Measurements from ENCODE around the gene ASZ1. TPM values are rescaled to one million over a fixed set of nuclear protein-coding genes. Genes with fewer than 3 reads are reported as not detected.

ASZ1 gene
- total and polyA plus RNA-seq, 7 donors, result not detected

DNA sequence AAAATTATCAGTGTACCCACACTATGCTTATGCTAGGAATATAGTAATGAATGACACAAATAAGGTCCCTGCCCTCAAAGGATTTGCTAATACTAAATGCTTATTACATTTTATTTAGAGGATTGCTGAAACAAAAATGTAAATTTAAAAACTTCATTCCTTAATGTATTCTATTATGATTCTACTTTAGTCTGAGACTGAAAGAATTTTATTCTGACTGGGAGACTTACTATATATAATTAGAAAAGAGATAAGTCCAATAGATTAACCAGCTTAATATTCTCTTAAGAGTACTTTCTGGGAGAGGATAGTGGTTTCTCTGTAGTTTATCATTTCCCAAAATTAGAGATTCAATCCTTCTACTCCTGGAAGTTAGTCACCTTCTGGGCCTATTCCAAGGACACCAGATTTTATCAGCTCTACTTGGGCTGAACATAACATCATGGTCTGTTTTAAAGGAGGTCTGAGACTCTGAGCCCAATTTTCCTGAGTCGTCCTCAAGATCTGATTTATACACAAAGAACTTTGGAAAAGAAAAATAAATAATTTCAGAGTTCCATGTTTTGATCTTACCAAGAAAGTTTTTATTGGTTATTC is 41.1 kb downstream of the ASZ1 start:
- no peak overlapping the region for H3K4me3 ChIP-seq
- no peaks in the 10 kb centered on the region for H3K4me1 ChIP-seq
- no peak for DNase-seq
- WGBS, 2 donors, result 75 to 94% methylated on average over 1 of the region's 1 CpG
- H3K36me3 ChIP-seq, result no peaks in the 10 kb centered on the region
- H3K27ac ChIP-seq, result no peak overlapping the region
- H3K27me3 ChIP-seq, result no peaks in the 10 kb centered on the region
- TF ChIP-seq POLR2A (IDR thresholded peaks at IDR 0.05), result no peak
- no peak for TF ChIP-seq EP300 (IDR thresholded peaks at IDR 0.05)
- TF ChIP-seq, protein P1, sequence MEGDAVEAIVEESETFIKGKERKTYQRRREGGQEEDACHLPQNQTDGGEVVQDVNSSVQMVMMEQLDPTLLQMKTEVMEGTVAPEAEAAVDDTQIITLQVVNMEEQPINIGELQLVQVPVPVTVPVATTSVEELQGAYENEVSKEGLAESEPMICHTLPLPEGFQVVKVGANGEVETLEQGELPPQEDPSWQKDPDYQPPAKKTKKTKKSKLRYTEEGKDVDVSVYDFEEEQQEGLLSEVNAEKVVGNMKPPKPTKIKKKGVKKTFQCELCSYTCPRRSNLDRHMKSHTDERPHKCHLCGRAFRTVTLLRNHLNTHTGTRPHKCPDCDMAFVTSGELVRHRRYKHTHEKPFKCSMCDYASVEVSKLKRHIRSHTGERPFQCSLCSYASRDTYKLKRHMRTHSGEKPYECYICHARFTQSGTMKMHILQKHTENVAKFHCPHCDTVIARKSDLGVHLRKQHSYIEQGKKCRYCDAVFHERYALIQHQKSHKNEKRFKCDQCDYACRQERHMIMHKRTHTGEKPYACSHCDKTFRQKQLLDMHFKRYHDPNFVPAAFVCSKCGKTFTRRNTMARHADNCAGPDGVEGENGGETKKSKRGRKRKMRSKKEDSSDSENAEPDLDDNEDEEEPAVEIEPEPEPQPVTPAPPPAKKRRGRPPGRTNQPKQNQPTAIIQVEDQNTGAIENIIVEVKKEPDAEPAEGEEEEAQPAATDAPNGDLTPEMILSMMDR (IDR thresholded peaks at IDR 0.05), result no peak
- no peak for TF ChIP-seq POLR2AphosphoS5 (IDR thresholded peaks at IDR 0.05)
- H3K9me3 ChIP-seq, result peaks cover 0 to 2% (median 0%) of the 10 kb centered on the region in 4 donors
- intact Hi-C loops (cut with DNase I), result no loop called here

DNA sequence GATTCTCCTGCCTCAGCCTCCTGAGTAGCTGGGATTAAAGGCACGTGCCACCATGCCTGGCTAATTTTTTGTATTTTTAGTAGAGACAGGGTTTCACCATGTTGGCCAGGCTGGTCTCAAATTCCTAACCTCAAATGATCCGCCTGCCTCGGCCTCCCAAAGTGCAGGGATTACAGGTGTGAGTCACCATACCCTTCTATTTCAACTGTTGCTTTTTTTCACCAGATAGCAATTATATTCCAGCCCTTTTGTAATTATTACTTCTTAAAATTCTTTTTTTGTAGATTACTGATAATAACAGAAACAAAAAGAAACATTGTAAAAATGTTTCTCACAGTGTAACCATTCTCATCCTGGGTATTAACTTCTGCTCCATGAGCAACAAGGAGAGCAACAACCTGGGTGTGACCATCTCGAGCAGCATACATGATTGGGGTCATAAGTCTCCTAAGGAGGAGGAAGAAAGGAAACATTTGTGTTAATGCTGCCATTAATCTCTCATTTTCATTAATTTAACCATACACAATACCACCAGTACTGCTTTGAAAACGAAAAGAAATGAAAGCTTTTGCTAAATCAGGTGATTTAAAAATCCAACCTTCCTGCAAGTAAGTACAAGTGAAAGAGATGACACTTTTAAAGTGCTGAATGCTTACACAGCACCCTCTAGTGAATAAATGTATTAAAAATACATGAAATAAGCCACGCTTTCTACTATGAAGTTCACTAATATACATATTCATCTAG is 41.8 kb downstream of the ASZ1 start:
- H3K4me3 ChIP-seq, result no peak overlapping the region
- no peaks in the 10 kb centered on the region for H3K4me1 ChIP-seq
- no peaks in the 10 kb centered on the region for H3K36me3 ChIP-seq
- H3K9me3 ChIP-seq, result peaks cover 0 to 2% (median 0%) of the 10 kb centered on the region in 4 donors
- H3K27ac ChIP-seq, result no peak overlapping the region
- no peaks in the 10 kb centered on the region for H3K27me3 ChIP-seq
- DNase-seq, result no peak
- intact Hi-C loops (cut with DNase I), result no loop called here
- TF ChIP-seq EP300 (IDR thresholded peaks at IDR 0.05) (no peak), POLR2A (IDR thresholded peaks at IDR 0.05) (no peak), POLR2AphosphoS5 (IDR thresholded peaks at IDR 0.05) (no peak)
- TF ChIP-seq, protein P1 (IDR thresholded peaks at IDR 0.05), result peak in 1 of 4 experiments; percentile 13
- WGBS, 2 donors, result 33 to 53% methylated on average over 6 of the region's 6 CpGs

DNA sequence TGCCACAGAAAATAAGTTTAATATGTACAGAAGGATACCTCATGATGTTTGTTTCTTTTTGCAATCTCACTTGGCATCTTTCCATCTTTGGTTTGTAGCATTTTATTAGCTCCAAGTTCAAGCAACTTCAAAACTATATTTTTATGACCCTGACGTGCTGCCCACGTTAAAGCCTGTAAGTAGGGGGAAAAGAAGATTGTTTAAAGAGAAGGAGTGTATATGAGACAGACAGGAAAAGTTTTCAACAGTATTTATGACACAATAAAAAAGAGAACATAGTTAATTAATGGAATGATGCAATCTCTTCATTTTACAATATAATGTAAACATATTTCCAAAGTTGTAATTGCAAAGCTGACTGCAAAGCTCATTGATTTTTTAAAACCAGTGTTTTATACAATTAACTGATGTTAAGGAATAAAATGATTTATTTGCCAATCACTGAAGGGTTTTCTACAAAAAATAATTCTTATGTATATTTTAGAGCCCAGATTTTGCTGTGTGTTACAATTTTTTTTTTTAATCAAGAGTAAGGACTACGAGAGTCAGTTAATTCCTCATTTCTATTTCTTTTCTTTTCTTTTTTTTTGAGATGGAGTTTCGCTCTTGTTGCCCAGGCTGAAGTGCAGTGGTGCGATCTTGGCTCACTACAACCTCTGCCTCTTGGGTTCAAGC is 42.5 kb downstream of the ASZ1 start:
- no peaks in the 10 kb centered on the region for H3K27me3 ChIP-seq
- H3K36me3 ChIP-seq, result no peaks in the 10 kb centered on the region
- no peak overlapping the region for H3K4me3 ChIP-seq
- H3K27ac ChIP-seq, result no peak overlapping the region
- H3K9me3 ChIP-seq, result peaks cover 0 to 2% (median 0%) of the 10 kb centered on the region in 4 donors
- DNase-seq, result no peak
- WGBS, 2 donors, result 55 to 68% methylated on average over 5 of the region's 5 CpGs
- intact Hi-C loops (cut with DNase I), result no loop called here
- H3K4me1 ChIP-seq, result no peaks in the 10 kb centered on the region
- TF ChIP-seq POLR2A (IDR thresholded peaks at IDR 0.05) (no peak), EP300 (IDR thresholded peaks at IDR 0.05) (no peak), POLR2AphosphoS5 (IDR thresholded peaks at IDR 0.05) (no peak)
- TF ChIP-seq, protein P1 (IDR thresholded peaks at IDR 0.05), result no peak

DNA sequence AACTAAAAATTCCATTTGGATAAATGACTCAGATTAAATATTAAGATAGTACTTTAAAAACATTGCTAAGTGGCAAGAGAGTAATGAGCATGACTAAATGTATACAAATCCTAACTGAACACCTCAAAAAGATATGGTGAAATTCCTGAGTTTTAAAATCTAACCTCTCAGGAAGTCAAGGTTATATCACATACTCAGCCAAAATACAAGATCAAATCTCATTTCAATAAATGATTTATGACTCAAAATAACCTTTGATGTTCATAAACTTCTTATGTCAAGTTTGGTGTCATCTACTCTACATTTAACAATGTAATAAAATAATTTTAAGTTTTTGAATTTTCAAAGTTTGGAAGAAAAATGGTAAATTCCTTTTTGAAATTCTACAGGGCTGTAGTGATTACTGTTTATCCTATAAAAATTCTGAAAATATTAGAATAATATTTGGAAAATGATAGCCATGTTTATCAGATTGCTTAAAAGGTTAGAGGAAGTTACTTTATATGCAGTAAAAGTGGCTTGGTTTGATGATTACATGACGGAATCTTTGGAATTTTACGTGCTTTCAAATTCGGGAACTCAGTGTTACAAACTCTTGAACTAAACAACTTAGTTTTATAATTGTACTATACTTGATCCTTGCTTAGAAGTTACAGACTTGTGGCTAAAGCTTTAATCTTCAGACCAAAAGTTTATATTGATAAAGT is 43.7 kb downstream of the ASZ1 start:
- TF ChIP-seq EP300 (IDR thresholded peaks at IDR 0.05) (no peak), POLR2A (IDR thresholded peaks at IDR 0.05) (no peak), POLR2AphosphoS5 (IDR thresholded peaks at IDR 0.05) (no peak)
- TF ChIP-seq, protein P1 (IDR thresholded peaks at IDR 0.05), result no peak
- H3K9me3 ChIP-seq, result peaks cover 0 to 2% (median 0%) of the 10 kb centered on the region in 4 donors
- DNase-seq, result no peak
- H3K4me1 ChIP-seq, result no peaks in the 10 kb centered on the region
- no peak overlapping the region for H3K27ac ChIP-seq
- H3K4me3 ChIP-seq, result no peak overlapping the region
- no peaks in the 10 kb centered on the region for H3K27me3 ChIP-seq
- no peaks in the 10 kb centered on the region for H3K36me3 ChIP-seq
- 16 to 57% methylated on average over 3 of the region's 3 CpGs for WGBS, 2 donors
- intact Hi-C loops (cut with DNase I), result no loop called here

Data from sigmoid colon (tissue), 7 donors.